CD14-positive monocyte (primary cell): Measurements from ENCODE around the gene PTPRR. TPM values are rescaled to one million over a fixed set of nuclear protein-coding genes. Genes with fewer than 3 reads are reported as not detected.

ENCODE experiments used
- DNase-seq, 3 donors: peaks; one replicate each; pipeline ENCODE4 v3.0.0-alpha.2; 2011 to 2022
- H2AFZ ChIP-seq: 2 replicates; pipeline ENCODE4 v1.6.0; 2012; ENCODE audit warnings: mild to moderate bottlenecking, low read depth, low read length, inconsistent platforms; ENCODE audit not compliant: insufficient read depth, poor library complexity, severe bottlenecking
- H3K27ac ChIP-seq, 2 donors: 1 replicate in 1 of 2; 2 replicates in 1 of 2; pipeline ENCODE4 v1.5.1; 2012 to 2013; ENCODE audit warnings: low read length in 2 of 2, control low read depth in 1 of 2, inconsistent platforms in 1 of 2, low read depth in 1 of 2, mild to moderate bottlenecking in 1 of 2
- H3K27me3 ChIP-seq, 2 donors: one replicate each; pipeline versions ENCODE4 v1.6.0 to v1.6.1; 2011 to 2013; ENCODE audit warnings: low read length in 2 of 2; ENCODE audit not compliant: control insufficient read depth in 2 of 2, insufficient read depth in 2 of 2
- H3K36me3 ChIP-seq, 2 donors: replicated peaks in 1 of 2; 1 replicate in 1 of 2; 2 replicates in 1 of 2; pipeline versions ENCODE4 v1.5.1 to v1.6.1; 2012 to 2013; ENCODE audit warnings: low read length in 2 of 2, control low read depth in 1 of 2, inconsistent platforms in 1 of 2, mild to moderate bottlenecking in 1 of 2; ENCODE audit not compliant: insufficient read depth in 2 of 2, control insufficient read depth in 1 of 2
- H3K4me1 ChIP-seq, 2 donors: 1 replicate in 1 of 2; 2 replicates in 1 of 2; pipeline versions ENCODE4 v1.5.1 to v1.6.1; 2012 to 2013; ENCODE audit warnings: low read length in 2 of 2, control low read depth in 1 of 2, inconsistent platforms in 1 of 2, mild to moderate bottlenecking in 1 of 2, moderate library complexity in 1 of 2; ENCODE audit not compliant: insufficient read depth in 2 of 2, control insufficient read depth in 1 of 2
- H3K4me2 ChIP-seq: replicated peaks from 2 replicates; pipeline ENCODE3; 2012; ENCODE audit warnings: low read length, moderate library complexity, mild to moderate bottlenecking; ENCODE audit not compliant: poor library complexity, severe bottlenecking; ENCODE audit errors: extremely low read depth
- H3K4me3 ChIP-seq, 3 experiments: fragments of 200-600 bp in 1 of 3; sonication (generic) in 1 of 3; replicated peaks in 1 of 3; 1 replicate in 2 of 3; 2 replicates in 1 of 3; pipeline ENCODE4 v1.5.1; 2011 to 2013; ENCODE audit warnings: low read length in 3 of 3, mild to moderate bottlenecking in 3 of 3, control low read depth in 2 of 3, low read depth in 2 of 3, inconsistent platforms in 1 of 3, moderate library complexity in 1 of 3
- H3K79me2 ChIP-seq: 2 replicates; pipeline ENCODE4 v1.6.0; 2012; ENCODE audit warnings: mild to moderate bottlenecking, control low read depth, inconsistent platforms, low read length, moderate library complexity; ENCODE audit not compliant: insufficient read depth
- H3K9ac ChIP-seq: 2 replicates; pipeline ENCODE4 v1.6.0; 2017; ENCODE audit warnings: low read length, mild to moderate bottlenecking; ENCODE audit not compliant: insufficient read depth, poor library complexity, severe bottlenecking
- H3K9me3 ChIP-seq, 2 donors: replicated peaks in 1 of 2; 1 replicate in 1 of 2; 2 replicates in 1 of 2; pipeline versions ENCODE4 v1.5.1 to v1.6.1; 2012 to 2013; ENCODE audit warnings: low read length in 2 of 2, control low read depth in 1 of 2; ENCODE audit not compliant: control insufficient read depth in 1 of 2, insufficient read depth in 1 of 2
- H4K20me1 ChIP-seq: 2 replicates; pipeline ENCODE4 v1.6.0; 2012; ENCODE audit warnings: mild to moderate bottlenecking, low read length, control low read depth, moderate library complexity; ENCODE audit not compliant: insufficient read depth
- H3K27ac Mint-ChIP-seq, 7 donors: one replicate each; pipeline ENCODE4 v1.8.0; 2020; ENCODE audit warnings: mild to moderate bottlenecking in 7 of 7, mixed read lengths in 7 of 7, moderate library complexity in 6 of 7, inconsistent platforms in 2 of 7
- H3K27me3 Mint-ChIP-seq, 3 donors: one replicate each; pipeline ENCODE4 v1.8.0; 2021 to 2022; ENCODE audit warnings: low read depth in 3 of 3, mild to moderate bottlenecking in 3 of 3, mixed read lengths in 3 of 3, moderate library complexity in 3 of 3, inconsistent platforms in 1 of 3
- H3K36me3 Mint-ChIP-seq, 2 donors: one replicate each; pipeline ENCODE4 v1.8.0; 2020; ENCODE audit warnings: mixed read lengths in 2 of 2, inconsistent platforms in 1 of 2, mild to moderate bottlenecking in 1 of 2
- H3K4me1 Mint-ChIP-seq: one replicate; pipeline ENCODE4 v1.8.0; 2020; ENCODE audit warnings: mild to moderate bottlenecking, mixed read lengths
- H3K4me3 Mint-ChIP-seq, 2 donors: one replicate each; pipeline ENCODE4 v1.8.0; 2020; ENCODE audit warnings: mild to moderate bottlenecking in 2 of 2, mixed read lengths in 2 of 2, moderate library complexity in 1 of 2
- H3K9me3 Mint-ChIP-seq, 7 donors: one replicate each; pipeline ENCODE4 v1.8.0; 2020 to 2022; ENCODE audit warnings: mixed read lengths in 7 of 7, mild to moderate bottlenecking in 6 of 7, moderate library complexity in 6 of 7, inconsistent platforms in 2 of 7
- CTCF ChIP-seq: fragments of 200-600 bp; IDR thresholded peaks from one replicate; pipeline ENCODE4 v1.8.0; 2022; ENCODE audit warnings: antibody characterized with exemption, mild to moderate bottlenecking
- WGBS: methylation state at CpG from one replicate; pipeline ENCODE4 v1.1.5; 2013; ENCODE audit warnings: missing lambda C conversion rate; ENCODE audit not compliant: insufficient coverage; 5-methylcytosine and 5-hydroxymethylcytosine counted together
- intact Hi-C, 2 donors: fragments of 100-400 bp; cut with micrococcal nuclease; formaldehyde crosslinking; loops; one replicate each; pipeline versions ENCODE4 v1.15.0 to v1.15.1; 2023
- polyA plus RNA-seq, 3 donors: library from polyadenylated mRNA; depleted of rRNA in 1 of 3; unstranded in 2 of 3; stranded (reverse) in 1 of 3; fragments of 300-500 nt in 2 of 3; fragments of >200 nt in 1 of 3; fragmentation: Illumina TruSeq in 2 of 3; gene quantifications; 1 replicate in 2 of 3; 2 replicates in 1 of 3; pipeline ENCODE4 v1.2.3, GENCODE V29; 2012 to 2021

PTPRR gene
- polyA plus RNA-seq, 3 donors: not detected

DNA sequence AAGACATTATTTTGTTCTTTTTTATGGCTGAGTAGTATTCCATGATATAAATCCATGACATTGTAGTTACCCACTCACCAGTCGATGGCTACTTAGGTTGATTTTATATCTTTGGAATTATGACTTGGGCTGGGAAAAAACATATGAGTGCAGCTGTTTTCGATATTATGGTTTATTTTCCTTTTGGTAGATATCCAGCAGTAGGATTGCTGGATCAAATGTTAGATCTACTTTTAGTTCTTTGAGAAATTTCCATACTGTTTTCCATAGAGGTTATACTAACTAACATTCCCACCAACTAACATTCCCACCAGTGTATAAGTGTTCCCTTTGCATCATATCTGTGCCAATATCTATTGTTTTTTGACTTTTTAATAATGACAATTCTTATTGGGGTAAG, 29.9 kb upstream of the PTPRR start:
- Histone ChIP-seq H2AFZ (no peak overlapping the region), H3K4me3 (no peak overlapping the region), H3K9ac (no peak overlapping the region), H3K36me3 (no peaks in the 10 kb centered on the region), H3K9me3 (no peaks in the 10 kb centered on the region), H3K79me2 (no peaks in the 10 kb centered on the region), H3K4me1 (no peaks in the 10 kb centered on the region), H4K20me1 (no peaks in the 10 kb centered on the region), H3K4me2 (no peak overlapping the region), H3K27ac (no peak overlapping the region), H3K27me3 (no peaks in the 10 kb centered on the region)
- DNase-seq: no peak
- WGBS: no CpG with 5 or more reads among the region's 2 CpGs
- peaks cover 0 to 4% (median 0%) of the 10 kb centered on the region in 7 donors for H3K9me3 Mint-ChIP-seq
- H3K27me3 Mint-ChIP-seq: no peaks in the 10 kb centered on the region
- no peak overlapping the region for H3K27ac Mint-ChIP-seq
- H3K36me3 Mint-ChIP-seq: no peaks in the 10 kb centered on the region
- no peak for TF ChIP-seq CTCF
- H3K4me3 Mint-ChIP-seq: no peak overlapping the region
- H3K4me1 Mint-ChIP-seq: no peaks in the 10 kb centered on the region
- intact Hi-C loops: no loop called here

DNA sequence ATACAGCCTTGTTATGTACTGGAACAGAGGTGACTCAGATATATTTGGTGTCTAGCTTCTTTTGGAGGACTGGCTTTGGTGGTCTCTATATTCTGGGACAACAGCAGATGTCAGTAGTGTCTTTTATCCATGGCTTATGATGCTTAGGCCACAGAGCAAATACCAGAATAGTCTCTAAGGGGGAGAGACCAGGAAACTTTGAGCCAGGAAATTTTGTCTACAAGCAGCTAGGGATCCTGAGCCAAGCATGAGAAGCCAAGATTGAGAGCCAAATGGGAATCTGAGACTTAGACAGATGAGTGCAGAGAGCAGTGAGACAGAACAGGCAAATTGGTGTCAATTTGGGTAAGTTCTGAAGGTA, 28.4 kb upstream of the PTPRR start:
- H3K27me3 ChIP-seq: no peaks in the 10 kb centered on the region
- H3K4me1 ChIP-seq: no peaks in the 10 kb centered on the region
- H3K9me3 ChIP-seq: no peaks in the 10 kb centered on the region
- no peaks in the 10 kb centered on the region for H3K36me3 Mint-ChIP-seq
- H3K36me3 ChIP-seq: no peaks in the 10 kb centered on the region
- H3K9ac ChIP-seq: no peak overlapping the region
- H3K27ac ChIP-seq: no peak overlapping the region
- DNase-seq: no peak
- H3K4me1 Mint-ChIP-seq: no peaks in the 10 kb centered on the region
- peaks cover 0 to 4% (median 0%) of the 10 kb centered on the region in 7 donors for H3K9me3 Mint-ChIP-seq
- no peak for TF ChIP-seq CTCF
- H3K4me3 Mint-ChIP-seq: no peak overlapping the region
- no peaks in the 10 kb centered on the region for H3K79me2 ChIP-seq
- no peak overlapping the region for H3K27ac Mint-ChIP-seq
- no peaks in the 10 kb centered on the region for H4K20me1 ChIP-seq
- no peaks in the 10 kb centered on the region for H3K27me3 Mint-ChIP-seq
- H3K4me2 ChIP-seq: no peak overlapping the region
- H2AFZ ChIP-seq: no peak overlapping the region
- intact Hi-C loops: no loop called here
- no peak overlapping the region for H3K4me3 ChIP-seq
